C4-2B (cell line): ENCODE measurements around the gene NBEAL2.

Source experiments
- CTCF ChIP-seq: fragments of 450-650 bp; conservative IDR thresholded peaks from 2 replicates; pipeline ENCODE4 v1.5.1; 2017; ENCODE audit warnings: mild to moderate bottlenecking
- ZFX ChIP-seq: fragments of 450-650 bp; IDR thresholded peaks from 2 replicates; pipeline ENCODE4 v1.6.1; 2017

DNA sequence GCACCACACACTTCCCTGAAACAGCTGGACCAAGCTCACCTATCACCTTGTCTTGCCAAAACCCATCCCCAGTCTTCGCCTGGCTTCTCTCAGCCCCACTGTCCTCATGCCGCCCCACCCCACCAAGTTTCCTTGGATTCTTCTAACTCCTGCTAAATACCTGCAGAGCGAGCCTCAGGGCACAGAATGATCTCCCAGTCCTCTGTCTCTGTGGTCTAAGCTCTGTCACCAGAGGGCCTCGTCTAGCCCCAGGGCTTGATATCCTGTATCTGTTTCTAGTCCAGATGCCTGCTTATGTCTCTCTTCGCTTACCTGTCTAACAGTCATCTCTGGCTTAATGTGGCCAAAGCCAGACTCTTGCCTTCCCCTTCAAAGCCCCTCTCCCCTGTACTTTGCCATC, 12.7 kb upstream of the NBEAL2 start:
- TF ChIP-seq CTCF (no peak), ZFX (no peak)
